GM12891 (cell line): ENCODE measurements around the gene IER5.

Source experiments
- DNase-seq: peaks from one replicate; pipeline ENCODE4 v3.0.0; 2011; ENCODE audit warnings: low spot score; ENCODE audit not compliant: insufficient read length
- FAIRE-seq: peaks from 2 replicates; lab custom pipeline; 2011; peaks lifted over from hg19 to GRCh38; lab: Jason Lieb, UNC
- PAX5 ChIP-seq: IDR thresholded peaks from 2 replicates; pipeline ENCODE4 v1.6.1; 2011; ENCODE audit warnings: low read length, moderate library complexity, mild to moderate bottlenecking; ENCODE audit not compliant: insufficient read depth, severe bottlenecking
- POLR2A ChIP-seq: IDR thresholded peaks from 2 replicates; pipeline ENCODE4 v1.6.1; 2011; ENCODE audit warnings: low read depth, low read length, control low read depth
- POLR2AphosphoS5 ChIP-seq: IDR thresholded peaks from 2 replicates; pipeline ENCODE4 v1.6.1; 2011; ENCODE audit warnings: low read depth, low read length, control low read depth
- POU2F2 ChIP-seq: IDR thresholded peaks from 2 replicates; pipeline ENCODE4 v1.6.1; 2011; ENCODE audit warnings: low read depth, mild to moderate bottlenecking, control low read depth, low read length, moderate library complexity
- SPI1 ChIP-seq: IDR thresholded peaks from 2 replicates; pipeline ENCODE4 v1.6.1; 2011; ENCODE audit warnings: low read depth, low read length, control low read depth
- TAF1 ChIP-seq: IDR thresholded peaks from 2 replicates; pipeline ENCODE4 v1.6.1; 2011; ENCODE audit warnings: low read depth, low read length, control low read depth

Gene IER5

DNA sequence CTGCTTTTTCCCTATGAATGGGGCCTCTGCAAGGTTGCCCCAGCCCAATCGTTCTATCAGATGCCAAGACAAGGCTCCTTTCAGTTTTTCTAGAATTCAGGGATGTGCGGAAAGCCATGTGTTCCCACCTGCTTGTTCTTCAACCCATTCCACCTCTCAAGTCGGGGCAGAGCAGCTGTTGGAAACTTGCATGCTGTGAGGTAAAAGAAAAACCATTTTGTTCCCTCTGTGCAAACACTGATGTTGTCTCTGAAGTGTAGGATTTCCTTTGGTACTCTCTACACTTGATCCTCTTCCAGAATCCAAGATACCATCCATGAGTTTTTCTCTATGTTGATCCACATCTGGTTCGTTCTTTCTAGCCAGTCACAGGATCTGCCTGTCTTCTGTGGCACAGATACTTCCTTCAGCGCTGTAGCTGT is 7.3 kb downstream of the IER5 start:
- no peak for TF ChIP-seq PAX5
- TF ChIP-seq SPI1: no peak
- no peak for TF ChIP-seq POU2F2
- TF ChIP-seq TAF1: no peak
- TF ChIP-seq POLR2A: no peak
- peak; percentile 69 for TF ChIP-seq POLR2AphosphoS5
- FAIRE-seq (no peak), DNase-seq (no peak)

GRCh38 chr1:181097242-181097641 is 8.7 kb downstream of the IER5 start:
- FAIRE-seq (no peak), DNase-seq (no peak)
- TF ChIP-seq POLR2AphosphoS5 (peak; percentile 27; the same call in 1 of the 2 replicates), SPI1 (no peak)

- peak; percentile 81 for FAIRE-seq
- TF ChIP-seq POLR2A: peak; percentile 79
- TF ChIP-seq POU2F2: peak; percentile 62; the same call in 1 of the 2 replicates
- peak; percentile 46; the same call in 1 of the 2 replicates for TF ChIP-seq SPI1
- TF ChIP-seq POLR2AphosphoS5: peak; percentile 10; the same call in 1 of the 2 replicates
- TF ChIP-seq PAX5: no peak
- no peak for DNase-seq
Observed at GRCh38 chr1:181099152-181100014, 10.9 kb downstream of the IER5 start.

- no peak for DNase-seq
- peak; percentile 71 for FAIRE-seq
- TF ChIP-seq SPI1 (no peak), POLR2AphosphoS5 (peak; percentile 49; the same call in 1 of the 2 replicates), TAF1 (no peak), PAX5 (no peak), POLR2A (peak; percentile 48; the same call in 1 of the 2 replicates), POU2F2 (no peak)
Observed at GRCh38 chr1:181100015-181100905, 11.8 kb downstream of the IER5 start.

DNA sequence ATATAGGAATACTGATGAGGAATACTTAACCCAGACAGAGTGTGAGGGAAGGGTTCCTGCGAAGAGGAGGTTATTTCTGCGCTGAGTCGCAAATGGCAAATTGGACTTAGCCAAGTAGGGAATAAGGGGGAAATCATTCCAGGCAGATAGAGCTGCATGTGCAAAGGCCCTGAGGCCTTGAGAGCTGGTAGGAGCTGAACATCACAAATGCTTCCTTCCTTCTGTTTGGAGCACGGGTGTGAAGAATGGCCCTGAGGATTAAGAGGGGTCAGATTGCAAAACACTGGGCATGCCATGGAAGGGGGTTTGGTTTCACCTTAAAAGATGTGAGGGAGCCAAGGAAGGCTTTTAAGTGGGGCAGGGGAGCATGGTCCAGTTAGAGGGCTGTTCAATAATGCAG is 12.4 kb downstream of the IER5 start:
- FAIRE-seq: no peak
- DNase-seq: no peak
- no peak for TF ChIP-seq POLR2AphosphoS5
- no peak for TF ChIP-seq POLR2A
- no peak for TF ChIP-seq TAF1
- TF ChIP-seq POU2F2: no peak
- no peak for TF ChIP-seq SPI1
- TF ChIP-seq PAX5: no peak

DNA sequence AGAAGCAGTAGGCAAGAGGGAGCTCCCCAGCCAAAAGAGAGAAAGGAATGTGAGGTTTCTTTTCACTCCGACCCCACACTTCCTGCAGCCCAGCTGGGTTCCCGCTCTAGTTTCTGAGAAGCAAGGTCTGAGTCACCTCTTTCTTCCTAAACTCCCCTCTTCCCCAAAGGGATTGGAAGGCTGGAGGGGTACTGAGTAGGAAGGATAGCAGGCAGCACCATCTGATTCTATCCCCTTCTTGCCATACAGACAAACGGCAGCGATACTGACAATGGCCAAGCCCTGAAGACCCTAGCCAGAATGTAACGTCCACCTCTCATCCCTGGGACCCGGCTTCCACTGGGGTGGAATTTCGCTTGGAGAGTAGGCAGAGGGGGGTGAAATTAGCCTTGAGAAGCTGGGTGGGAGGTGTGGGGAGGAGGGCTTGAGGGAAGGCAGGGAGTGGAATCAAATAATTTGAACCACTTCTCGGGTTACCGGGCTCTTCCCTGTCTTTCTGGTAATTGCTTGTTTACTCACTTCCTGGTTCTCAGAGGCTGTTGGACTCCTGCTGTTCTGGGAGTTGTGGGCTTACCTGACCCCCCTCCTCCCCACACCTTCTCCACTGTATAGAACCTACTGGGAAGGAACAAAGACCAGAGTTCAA is 13.2 kb downstream of the IER5 start:
- DNase-seq: no peak
- TF ChIP-seq POU2F2 (no peak), SPI1 (0 out of 2 replicates have a peak, but pooled peaks have one; percentile 1), TAF1 (no peak)
- no peak for FAIRE-seq

GRCh38 chr1:181102841-181103240 is 14.3 kb downstream of the IER5 start:
- TF ChIP-seq POU2F2 (no peak), SPI1 (no peak), PAX5 (no peak), TAF1 (no peak), POLR2A (no peak), POLR2AphosphoS5 (no peak)
- DNase-seq (no peak), FAIRE-seq (no peak)

DNA sequence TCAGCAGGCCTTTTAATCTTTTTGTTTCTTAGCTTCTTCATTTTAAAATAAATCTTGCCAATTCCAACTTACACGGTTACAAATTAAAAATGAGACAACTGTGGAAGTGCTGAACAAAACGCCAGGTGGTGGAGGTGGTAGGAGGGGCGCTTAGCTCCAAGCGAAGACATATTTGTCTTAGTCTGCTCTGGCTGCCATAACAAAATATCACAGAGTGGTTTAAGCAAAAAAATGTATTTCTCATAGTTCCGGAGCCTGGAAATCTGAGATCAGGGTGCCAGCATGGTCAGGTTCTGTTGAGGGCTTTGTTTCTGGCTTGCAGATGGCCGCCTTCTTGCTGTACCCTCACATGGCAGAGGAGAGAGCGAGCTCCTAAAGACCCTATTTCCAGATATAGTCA is 14.9 kb downstream of the IER5 start:
- DNase-seq (no peak), FAIRE-seq (no peak)
- TF ChIP-seq TAF1 (no peak), POLR2A (no peak), PAX5 (no peak), SPI1 (no peak), POLR2AphosphoS5 (no peak), POU2F2 (no peak)
